HG03442 (cell line): ENCODE results near the gene NHS.

Experiments used
- ATAC-seq: cut with Tn5 transposase; IDR thresholded peaks from one replicate; pipeline ENCODE4 v1.9.1; 2021; ENCODE audit warnings: mild to moderate bottlenecking, moderate library complexity; ENCODE audit not compliant: unreplicated experiment

Gene NHS

DNA sequence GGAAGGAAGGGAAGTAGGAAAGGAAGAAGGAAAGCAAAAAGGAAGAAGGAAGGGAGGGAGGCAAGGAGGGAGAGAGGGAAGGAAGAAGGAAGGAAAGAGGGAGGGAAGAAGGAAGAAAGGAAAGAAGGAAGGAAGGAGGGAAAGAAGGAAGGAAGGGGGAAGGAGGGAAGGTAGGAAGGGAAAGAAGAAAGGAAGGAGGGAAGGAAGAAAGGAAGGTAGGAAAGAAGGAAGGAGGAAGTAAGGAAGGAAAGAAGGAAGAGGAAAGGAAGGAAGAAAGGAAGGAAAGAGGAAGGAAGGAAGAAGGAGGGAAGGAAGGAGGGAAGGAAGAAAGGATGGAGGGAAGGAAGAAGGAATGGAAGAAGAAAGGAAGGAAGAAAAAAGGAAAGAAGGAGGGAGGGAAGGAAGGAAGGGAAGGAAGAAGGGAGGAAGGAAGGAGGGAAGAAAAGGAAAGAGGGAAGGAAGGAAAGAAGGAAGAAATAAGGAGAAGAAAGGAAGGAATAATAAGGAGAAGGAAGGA is 343.7 kb downstream of the NHS start:
- ATAC-seq = no peak

DNA sequence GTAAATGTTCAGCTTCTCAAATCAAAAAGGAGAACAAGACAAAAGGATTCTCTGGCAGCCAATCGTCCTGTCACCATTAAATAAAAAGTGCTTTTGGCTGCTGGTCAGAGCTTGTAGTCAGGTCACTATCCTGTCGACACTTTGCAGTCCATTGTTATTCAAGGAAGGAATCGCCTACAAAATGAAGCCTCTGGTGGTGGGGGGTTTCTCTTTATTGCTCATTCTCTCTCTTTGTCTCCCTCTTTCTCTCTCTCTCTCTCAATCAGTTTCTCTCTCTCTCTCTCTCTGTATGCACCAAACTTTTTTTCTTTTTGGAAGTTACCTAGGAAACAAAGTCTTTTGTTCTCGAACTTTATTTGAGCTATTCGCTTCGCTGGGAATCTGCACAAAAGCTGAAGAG is 344.7 kb downstream of the NHS start:
- ATAC-seq = no peak

DNA sequence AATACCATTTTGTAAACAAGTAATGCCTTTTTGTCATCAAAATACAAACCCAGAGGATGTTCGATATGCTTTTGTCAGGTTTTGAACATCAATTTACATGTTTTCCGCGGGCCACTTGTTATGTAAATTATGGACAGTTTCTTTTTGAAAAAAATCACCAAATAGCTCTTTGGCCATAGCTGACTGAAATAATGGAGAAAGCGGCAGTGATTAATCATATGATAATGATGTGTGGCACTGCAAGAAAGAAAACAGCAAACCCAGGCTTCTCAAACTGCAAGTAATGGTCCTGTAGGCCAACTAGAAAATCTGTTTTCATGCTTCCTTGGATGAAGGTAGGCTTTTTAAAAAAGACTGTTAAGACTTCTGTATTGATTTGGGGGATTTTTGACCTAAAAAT is 346.7 kb downstream of the NHS start:
- ATAC-seq = no peak

DNA sequence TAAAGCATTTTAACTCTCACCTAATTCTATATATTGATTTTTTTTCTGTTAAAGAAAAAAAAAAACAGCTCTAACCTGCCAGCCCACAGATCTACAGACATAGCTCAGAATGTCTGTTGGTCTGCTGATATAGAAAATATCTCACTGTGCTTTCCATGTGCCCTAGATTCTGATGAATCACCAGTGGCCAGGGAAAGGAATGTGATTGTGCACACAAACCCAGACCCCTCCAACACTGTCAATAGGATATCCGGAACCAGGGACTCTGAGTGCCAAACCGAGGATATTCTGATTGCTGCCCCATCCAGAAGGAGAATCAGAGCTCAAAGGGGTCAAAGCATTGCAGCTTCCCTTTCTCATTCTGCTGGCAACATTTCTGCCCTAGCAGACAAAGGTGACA is 350.2 kb downstream of the NHS start:
- no peak for ATAC-seq

DNA sequence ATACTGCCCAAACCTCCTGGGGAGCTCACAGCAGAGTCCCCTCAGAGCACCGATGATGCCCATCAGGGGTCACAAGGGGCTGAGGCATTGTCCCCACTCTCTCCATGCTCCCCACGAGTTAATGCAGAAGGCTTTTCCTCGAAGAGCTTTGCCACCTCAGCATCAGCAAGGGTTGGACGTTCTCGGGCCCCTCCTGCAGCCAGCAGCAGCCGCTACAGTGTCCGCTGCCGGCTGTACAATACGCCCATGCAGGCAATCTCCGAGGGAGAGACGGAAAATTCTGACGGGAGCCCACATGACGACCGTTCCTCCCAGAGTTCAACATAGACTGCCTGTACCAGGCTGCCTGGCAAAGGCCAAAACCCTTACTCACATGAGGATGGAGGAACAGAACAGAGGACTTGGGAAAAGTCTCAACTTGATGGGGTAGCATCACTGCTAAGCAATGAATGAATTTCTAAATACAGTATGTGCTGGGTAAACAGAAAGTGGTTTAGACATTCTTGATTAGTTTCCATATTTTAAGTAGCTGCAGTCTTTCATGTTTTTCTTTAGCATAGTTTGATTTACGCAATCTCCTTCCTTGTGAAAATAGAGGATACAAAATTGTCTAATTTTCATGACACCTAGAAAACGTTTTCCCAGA is 357.3 kb downstream of the NHS start:
- no peak for ATAC-seq

DNA sequence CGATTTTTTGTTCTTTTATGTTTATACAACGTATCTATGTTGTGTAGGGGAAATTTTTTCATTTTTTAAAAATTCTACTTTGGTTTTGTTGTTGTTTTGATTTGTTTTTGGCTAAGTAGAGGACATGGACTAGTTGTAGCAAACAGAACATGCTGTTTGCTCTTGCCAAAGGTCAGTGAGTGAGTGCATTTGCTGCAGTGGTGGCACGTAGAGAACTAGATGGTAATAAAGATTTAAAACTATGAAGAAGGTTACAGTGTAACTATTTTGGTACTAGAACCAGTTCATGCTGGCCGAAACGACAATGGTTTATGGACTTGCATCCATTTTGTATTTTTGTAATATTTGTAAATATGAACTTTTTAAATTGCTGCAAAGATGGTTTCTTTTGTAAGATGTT is 360.4 kb downstream of the NHS start:
- no peak for ATAC-seq

- ATAC-seq = no peak
Measured at GRCh38 chrX:17736478-17736855, 361.5 kb downstream of the NHS start.

DNA sequence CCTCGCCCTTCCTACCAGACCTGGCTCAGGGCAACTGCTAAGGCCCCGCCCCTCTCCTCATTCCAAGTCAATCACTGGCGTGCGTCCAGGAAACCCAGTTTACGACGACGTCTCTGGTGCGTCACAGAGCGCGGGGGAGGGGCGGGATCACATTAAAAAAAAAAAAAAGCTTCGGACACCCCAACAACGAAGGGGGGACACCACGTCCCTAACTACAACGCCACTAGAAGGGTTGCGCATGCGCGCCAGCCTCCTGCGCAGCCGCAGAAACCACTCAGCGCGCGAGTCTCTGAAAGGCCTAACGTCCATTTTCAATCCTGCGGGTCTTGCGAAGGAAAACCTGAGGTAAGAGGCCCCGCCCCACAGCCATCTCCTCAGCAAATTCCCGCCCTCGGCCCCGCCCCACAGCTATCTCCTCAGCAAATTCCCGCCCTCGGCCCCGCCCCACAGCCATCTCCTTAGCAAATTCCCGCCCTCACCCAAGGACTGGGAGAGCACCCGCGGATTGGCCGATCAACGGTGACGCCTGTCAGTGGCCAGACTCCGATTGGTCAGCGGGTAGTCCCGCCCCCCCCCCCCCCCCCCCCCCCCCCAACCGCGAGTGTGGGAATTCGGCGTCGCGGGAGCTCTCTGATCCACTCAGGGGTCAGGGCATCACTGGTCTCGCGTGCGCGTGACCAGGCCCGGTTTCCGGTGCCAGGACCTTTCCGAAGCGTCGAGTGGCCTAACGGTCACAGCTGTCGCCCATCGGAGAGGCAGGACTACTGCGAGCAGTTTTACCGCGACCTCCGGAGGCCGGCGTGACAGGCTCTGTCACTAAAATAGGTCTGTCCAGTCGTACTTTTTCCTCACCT is 362.1 kb downstream of the NHS start, which contains the start of gene SCML1:
Gene SCML1 (plus strand): TSS at position 638 of the 854 bp plus-strand sequence. CDS start 6,694 bp downstream, outside the sequence.
- ATAC-seq = peak; percentile 72

- no peak for ATAC-seq
Measured at GRCh38 chrX:17737710-17737985, 362.6 kb downstream of the NHS start.

DNA sequence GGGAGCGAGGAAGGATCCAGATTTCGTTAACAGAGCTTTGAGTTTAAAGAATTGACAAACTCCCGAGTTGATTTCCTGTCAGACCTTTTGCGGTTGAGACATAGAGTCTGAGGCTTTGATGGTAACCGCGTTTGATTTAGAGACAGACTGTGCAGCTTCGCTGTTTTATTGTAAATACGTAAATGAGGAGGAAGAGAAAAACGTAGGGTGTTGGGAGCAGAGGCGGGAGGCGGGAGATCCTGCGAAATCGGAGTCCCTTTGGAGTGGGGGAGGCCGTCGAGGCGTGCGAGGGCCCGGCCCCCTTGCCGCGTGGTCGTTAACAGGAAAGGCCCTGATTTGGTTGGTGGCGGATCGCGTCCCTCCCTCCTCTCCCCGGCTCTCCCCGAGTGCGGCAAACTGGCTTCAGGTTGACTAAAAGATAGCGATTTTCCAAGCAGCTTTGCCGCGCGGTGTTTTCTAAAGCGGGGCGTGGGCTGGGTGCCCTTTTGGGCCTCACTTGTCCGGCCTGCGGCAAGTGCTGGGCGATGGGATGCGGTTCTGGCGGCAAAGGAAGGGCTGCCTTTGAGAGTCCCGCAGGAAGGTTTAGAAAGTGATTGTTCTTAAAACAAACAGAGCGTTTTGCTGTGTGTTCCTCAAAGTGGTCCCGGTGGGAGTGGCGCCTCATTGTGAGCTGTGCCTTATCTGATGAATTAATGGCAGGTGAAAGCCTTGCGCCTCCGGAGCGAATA is 363.1 kb downstream of the NHS start:
- ATAC-seq = no peak

DNA sequence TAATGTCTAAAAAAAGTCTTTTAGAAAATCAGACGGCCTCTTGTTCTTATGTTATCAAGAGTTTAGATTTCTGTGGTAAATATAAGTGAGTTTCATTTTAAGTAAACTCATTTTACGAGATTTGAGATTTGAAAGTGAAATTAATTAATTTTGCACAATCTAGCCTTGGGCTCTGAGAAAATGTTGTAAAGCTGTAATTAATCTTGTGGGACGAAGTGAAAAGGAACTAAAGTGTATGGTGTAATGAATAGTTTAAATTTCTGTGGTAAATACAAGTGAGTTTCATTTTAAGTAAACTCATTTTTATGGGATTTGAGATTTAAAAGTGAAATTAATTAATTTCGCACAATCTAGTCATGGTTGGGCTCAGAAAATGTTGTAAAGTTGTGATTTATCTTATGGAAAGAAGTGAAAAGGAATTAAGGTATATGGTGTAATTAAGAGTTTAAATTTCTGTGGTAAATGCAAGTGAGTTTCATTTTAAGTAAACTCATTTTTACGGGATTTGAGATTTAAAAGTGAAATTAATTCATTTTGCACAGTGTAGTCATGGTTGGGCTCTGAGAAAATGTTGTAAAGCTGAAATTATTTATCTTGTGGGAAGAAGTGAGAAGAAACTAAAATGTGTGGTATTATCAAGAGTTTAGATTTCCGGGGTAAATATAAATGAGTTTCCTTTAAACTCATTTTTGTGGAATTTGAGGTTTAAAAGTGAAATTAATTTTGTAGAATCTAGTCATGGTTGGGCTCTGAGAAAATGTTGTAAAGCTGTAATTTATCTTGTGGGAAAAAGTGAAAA is 363.9 kb downstream of the NHS start:
- no peak for ATAC-seq

DNA sequence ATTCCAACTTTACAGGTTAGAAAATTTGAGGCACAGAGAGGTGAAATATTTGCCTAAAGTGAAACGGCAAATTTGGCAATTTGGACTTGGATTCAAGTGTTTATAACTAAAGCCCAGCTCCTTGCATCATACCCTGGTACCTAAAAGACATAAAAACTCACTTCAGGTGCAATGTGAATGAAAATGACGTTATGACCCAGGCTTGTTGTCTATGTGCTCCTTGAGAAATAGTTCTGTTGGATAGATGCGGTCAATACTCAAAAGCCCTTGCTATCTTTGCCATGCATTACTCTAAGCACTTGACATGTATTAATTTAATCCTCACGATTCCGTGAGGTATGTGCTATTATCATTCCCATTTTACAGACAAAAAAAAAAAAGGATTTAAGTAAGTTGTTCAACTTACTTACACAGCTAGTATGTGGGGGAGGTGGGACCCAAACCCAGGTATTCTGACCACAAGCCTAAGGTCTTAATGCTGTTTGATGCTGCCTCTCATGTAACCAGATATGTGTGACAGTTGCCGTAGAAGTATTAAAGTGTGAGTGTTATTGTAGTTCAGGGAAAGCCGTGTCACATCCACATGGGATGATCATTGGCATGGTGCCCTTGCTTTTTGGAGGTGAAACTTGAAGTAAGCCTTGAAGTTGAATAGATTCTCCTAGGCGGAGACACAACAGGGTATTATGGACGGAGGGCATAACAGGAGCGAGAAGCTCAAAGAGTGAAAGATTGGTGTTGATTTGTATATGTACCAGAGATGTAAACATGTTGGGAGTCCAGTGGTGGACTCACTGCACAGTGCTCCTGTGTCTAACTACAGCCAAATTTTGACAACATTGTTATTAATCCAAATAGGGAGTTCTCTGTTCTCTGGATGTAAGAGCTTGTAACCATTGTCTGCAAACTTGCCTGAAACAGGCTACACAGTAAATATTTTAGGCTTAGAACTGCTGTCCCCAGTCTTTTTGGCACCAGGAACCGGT is 365.4 kb downstream of the NHS start:
- no peak for ATAC-seq

DNA sequence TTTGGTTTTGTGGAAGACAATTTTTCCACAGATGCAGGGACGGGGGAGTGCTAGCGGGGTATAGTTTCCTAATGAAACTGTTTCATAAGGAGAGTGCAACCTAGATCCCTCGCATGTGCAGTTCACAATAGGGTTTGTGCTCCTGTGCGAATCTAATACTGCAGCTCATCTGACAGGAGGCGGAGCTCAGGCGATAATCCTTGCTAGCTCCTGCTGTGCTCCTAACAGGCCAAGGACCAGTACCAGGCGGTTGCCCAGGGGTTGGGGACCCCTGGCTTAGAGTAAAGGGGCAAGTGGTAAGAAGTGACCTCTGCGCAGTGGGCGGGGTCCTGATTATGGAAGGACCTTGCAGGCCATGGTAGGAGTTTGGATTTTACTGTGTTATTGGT is 366.1 kb downstream of the NHS start:
- ATAC-seq = no peak

GRCh38 chrX:17743913-17744312 is 368.9 kb downstream of the NHS start:
- no peak for ATAC-seq

- ATAC-seq = no peak
Measured at GRCh38 chrX:17744896-17745523, 370.0 kb downstream of the NHS start.

- ATAC-seq = no peak
Measured at GRCh38 chrX:17747692-17748091, 372.7 kb downstream of the NHS start.

GRCh38 chrX:17748684-17749083 is 373.7 kb downstream of the NHS start:
- ATAC-seq = no peak

GRCh38 chrX:17750436-17750835 is 375.4 kb downstream of the NHS start:
- ATAC-seq = no peak

- ATAC-seq = peak; percentile 42
Measured at GRCh38 chrX:17758382-17758781, 383.4 kb downstream of the NHS start.
